Measurements from ENCODE around the gene MEG3. TPM values are rescaled to one million over a fixed set of nuclear protein-coding genes. Genes with fewer than 3 reads are reported as not detected.

Gene MEG3
- total and polyA plus RNA-seq, 3 experiments from 2014 or later: 0.13 TPM; not detected in 2

DNA sequence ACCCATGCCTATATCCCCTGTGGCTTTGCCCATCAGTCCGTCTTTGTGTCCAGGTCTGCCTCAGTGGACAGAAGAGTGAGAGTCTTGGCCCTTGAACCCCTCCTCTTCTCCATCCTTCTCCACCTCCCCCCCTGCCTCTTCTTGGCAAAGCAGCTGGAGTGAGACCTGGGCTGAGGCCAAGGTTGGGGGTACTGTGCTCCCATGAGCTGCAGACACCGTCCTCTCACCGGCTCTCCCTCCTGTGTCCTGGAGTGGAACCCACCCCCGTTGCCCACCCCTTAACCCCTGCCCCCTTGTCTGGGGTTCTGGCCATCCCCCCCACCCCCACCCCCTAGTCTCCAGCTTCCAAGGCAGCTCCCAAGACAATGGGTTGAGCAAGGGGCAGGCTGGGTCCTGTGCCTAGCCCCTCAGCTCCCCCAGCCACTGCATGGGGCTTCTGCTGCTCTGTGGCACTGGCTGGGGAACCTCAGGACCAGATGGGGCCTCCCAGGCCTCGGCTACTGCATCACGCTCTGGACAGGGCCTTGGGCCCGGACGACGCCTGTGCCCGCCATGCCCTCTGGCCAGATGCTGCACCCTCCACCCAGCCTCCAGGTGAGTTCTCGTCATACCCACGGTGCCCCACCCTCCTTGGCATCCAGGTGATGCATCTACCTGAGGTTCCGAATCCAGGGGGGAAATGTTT lies 41.9 kb downstream of the MEG3 start:
- ChIA-PET CTCF (no interaction called here), POLR2A (no interaction called here)
- no peak overlapping the region for H3K27ac Mint-ChIP-seq
- H3K27me3 Mint-ChIP-seq: peaks cover 0 to 3% of the 10 kb centered on the region in 2 donors
- H3K4me3 ChIP-seq (ENCODE audit: low read length): no peak overlapping the region
- no peaks in the 10 kb centered on the region for H3K4me1 Mint-ChIP-seq
- H3K36me3 ChIP-seq (ENCODE audit: insufficient read depth, low read length): no peaks in the 10 kb centered on the region
- no peaks in the 10 kb centered on the region for H3K9me3 Mint-ChIP-seq
- no peak overlapping the region for H3K4me3 Mint-ChIP-seq
- peak in 1 of 5 donors; percentile 41 for DNase-seq
- H3K36me3 Mint-ChIP-seq: no peaks in the 10 kb centered on the region
- no peaks in the 10 kb centered on the region for H3K27me3 ChIP-seq (ENCODE audit: insufficient read depth, low read length, poor library complexity, severe bottlenecking)
- no peaks in the 10 kb centered on the region for H3K4me1 ChIP-seq (ENCODE audit: insufficient read depth, low read length)
- no peak overlapping the region for H3K27ac ChIP-seq (ENCODE audit: low read depth, low read length)
- no peaks in the 10 kb centered on the region for H3K9me3 ChIP-seq (ENCODE audit: low read length)

DNA sequence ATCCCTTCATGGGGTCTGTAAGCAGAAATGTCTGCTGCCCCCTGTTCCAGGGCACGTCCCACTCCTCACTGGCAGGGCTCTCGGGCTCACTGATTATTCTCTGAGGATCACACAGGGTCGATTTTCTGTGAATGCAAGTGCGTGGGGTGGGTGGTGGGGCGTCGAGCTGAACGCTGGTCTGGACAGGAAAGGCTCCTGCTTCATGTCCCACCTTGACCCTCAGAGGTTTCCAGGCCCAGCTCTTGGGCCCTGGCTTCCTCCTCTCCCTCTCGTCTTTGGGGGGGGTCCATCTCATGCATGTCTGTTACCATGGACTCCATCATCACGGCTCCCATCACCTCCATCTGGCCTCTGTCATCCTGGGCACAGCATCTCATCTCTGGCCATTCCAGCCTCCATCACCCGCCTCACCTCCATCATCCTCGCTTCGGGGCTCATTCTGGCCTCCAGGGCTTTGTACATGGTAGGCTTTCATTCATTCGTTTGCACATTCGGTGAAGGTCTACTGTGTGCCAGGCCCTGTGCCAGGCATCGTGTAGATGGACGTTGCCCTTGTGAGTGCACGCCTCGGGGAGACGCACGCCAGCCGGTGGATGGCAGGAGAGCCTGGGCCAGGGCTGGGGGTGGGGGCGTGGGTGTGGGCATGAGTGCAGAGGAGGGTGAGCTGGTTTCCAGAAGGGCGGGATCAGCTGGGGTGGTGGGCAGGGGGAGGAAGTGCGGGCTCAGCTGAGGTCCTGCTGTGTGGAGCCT lies 42.9 kb downstream of the MEG3 start:
- Mint-ChIP-seq H3K4me3 (no peak overlapping the region), H3K4me1 (no peaks in the 10 kb centered on the region), H3K27ac (no peak overlapping the region), H3K36me3 (no peaks in the 10 kb centered on the region), H3K27me3 (peaks cover 0 to 4% of the 10 kb centered on the region in 2 donors), H3K9me3 (no peaks in the 10 kb centered on the region)
- Histone ChIP-seq H3K27ac (ENCODE audit: low read depth, low read length) (no peak overlapping the region), H3K27me3 (ENCODE audit: insufficient read depth, low read length, poor library complexity, severe bottlenecking) (no peaks in the 10 kb centered on the region), H3K4me1 (ENCODE audit: insufficient read depth, low read length) (no peaks in the 10 kb centered on the region), H3K4me3 (ENCODE audit: low read length) (no peak overlapping the region), H3K9me3 (ENCODE audit: low read length) (no peaks in the 10 kb centered on the region), H3K36me3 (ENCODE audit: insufficient read depth, low read length) (no peaks in the 10 kb centered on the region)
- peak in 1 of 5 donors; percentile 35 for DNase-seq
- ChIA-PET POLR2A (no interaction called here), CTCF (no interaction called here)

- Mint-ChIP-seq H3K9me3 (no peaks in the 10 kb centered on the region), H3K4me1 (no peaks in the 10 kb centered on the region), H3K4me3 (no peak overlapping the region), H3K36me3 (no peaks in the 10 kb centered on the region), H3K27me3 (peaks cover 0 to 4% of the 10 kb centered on the region in 2 donors), H3K27ac (peak overlapping the region in 1 of 8 donors; percentile 91)
- ChIA-PET CTCF (no interaction called here), POLR2A (no interaction called here)
- DNase-seq: peak in 1 of 5 donors; percentile 26
- no peaks in the 10 kb centered on the region for H3K4me1 ChIP-seq (ENCODE audit: insufficient read depth, low read length)
- no peaks in the 10 kb centered on the region for H3K27me3 ChIP-seq (ENCODE audit: insufficient read depth, low read length, poor library complexity, severe bottlenecking)
- no peak overlapping the region for H3K4me3 ChIP-seq (ENCODE audit: low read length)
- H3K36me3 ChIP-seq (ENCODE audit: insufficient read depth, low read length): no peaks in the 10 kb centered on the region
- peak overlapping the region; percentile 54 for H3K27ac ChIP-seq (ENCODE audit: low read depth, low read length)
- H3K9me3 ChIP-seq (ENCODE audit: low read length): no peaks in the 10 kb centered on the region
These were observed 45.6 kb downstream of the MEG3 start for GRCh38 chr14:100871234-100872186.

DNA sequence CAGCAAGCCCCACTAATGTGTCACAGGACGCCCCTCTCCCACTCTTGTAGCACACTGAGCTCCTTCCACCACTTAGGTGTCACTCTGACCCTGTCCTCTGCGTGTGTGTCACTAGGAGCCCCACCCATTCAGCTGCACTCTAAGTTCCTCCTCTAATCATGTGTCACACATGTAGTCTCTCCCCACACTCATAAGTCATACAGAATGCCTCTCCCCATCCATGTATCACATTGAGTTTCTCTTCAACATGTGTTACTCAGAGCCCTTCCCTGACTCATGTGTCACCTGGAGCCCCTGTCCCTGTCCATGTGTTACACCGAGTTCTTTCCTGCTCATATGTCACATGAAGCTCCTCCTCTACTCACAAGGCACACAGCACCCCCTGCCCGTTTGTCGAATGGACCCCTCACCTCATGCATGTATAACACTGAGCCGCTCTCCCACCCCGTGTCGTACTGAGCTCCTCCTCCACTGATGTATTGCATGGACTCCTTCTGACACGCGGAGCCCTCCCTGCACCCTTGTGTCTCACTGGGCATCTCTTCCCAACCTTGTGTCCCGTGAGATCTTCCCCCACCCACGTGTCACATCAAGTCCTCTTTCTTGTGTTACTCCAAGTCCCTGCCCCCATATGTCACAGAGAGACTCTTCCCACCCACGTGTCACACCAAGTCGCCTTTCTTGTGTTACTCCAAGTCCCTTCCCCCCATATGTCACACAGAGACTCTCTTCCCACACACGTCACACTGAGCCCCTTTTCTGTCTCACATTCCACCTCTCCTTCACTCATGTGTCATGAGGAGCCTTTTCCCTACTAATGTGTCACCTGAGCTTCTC lies 46.6 kb downstream of the MEG3 start:
- H3K36me3 Mint-ChIP-seq: no peaks in the 10 kb centered on the region
- Histone ChIP-seq H3K9me3 (ENCODE audit: low read length) (no peaks in the 10 kb centered on the region), H3K27me3 (ENCODE audit: insufficient read depth, low read length, poor library complexity, severe bottlenecking) (no peaks in the 10 kb centered on the region), H3K4me3 (ENCODE audit: low read length) (no peak overlapping the region), H3K36me3 (ENCODE audit: insufficient read depth, low read length) (no peaks in the 10 kb centered on the region), H3K27ac (ENCODE audit: low read depth, low read length) (peak overlapping the region; percentile 54), H3K4me1 (ENCODE audit: insufficient read depth, low read length) (no peaks in the 10 kb centered on the region)
- CTCF ChIA-PET: no interaction called here
- POLR2A ChIA-PET: no interaction called here
- H3K4me3 Mint-ChIP-seq: no peak overlapping the region
- peaks cover 0 to 6% of the 10 kb centered on the region in 2 donors for H3K27me3 Mint-ChIP-seq
- DNase-seq: peak in 1 of 5 donors; percentile 30
- H3K9me3 Mint-ChIP-seq: no peaks in the 10 kb centered on the region
- H3K4me1 Mint-ChIP-seq: no peaks in the 10 kb centered on the region
- no peak overlapping the region for H3K27ac Mint-ChIP-seq

- CTCF ChIA-PET: no interaction called here
- Histone ChIP-seq H3K4me1 (ENCODE audit: insufficient read depth, low read length) (no peaks in the 10 kb centered on the region), H3K4me3 (ENCODE audit: low read length) (no peak overlapping the region), H3K36me3 (ENCODE audit: insufficient read depth, low read length) (no peaks in the 10 kb centered on the region), H3K27ac (ENCODE audit: low read depth, low read length) (no peak overlapping the region), H3K27me3 (ENCODE audit: insufficient read depth, low read length, poor library complexity, severe bottlenecking) (no peaks in the 10 kb centered on the region), H3K9me3 (ENCODE audit: low read length) (no peaks in the 10 kb centered on the region)
- Mint-ChIP-seq H3K4me3 (no peak overlapping the region), H3K27ac (no peak overlapping the region), H3K36me3 (no peaks in the 10 kb centered on the region), H3K27me3 (peaks cover 6 to 10% of the 10 kb centered on the region in 2 donors), H3K4me1 (no peaks in the 10 kb centered on the region), H3K9me3 (no peaks in the 10 kb centered on the region)
- DNase-seq: peak in 1 of 5 donors; percentile 32
- POLR2A ChIA-PET: no interaction called here
These were observed 47.2 kb downstream of the MEG3 start for GRCh38 chr14:100873096-100873482.

GRCh38 chr14:100874051-100874410 lies 48.1 kb downstream of the MEG3 start:
- Histone ChIP-seq H3K36me3 (ENCODE audit: insufficient read depth, low read length) (no peaks in the 10 kb centered on the region), H3K4me1 (ENCODE audit: insufficient read depth, low read length) (no peaks in the 10 kb centered on the region), H3K9me3 (ENCODE audit: low read length) (no peaks in the 10 kb centered on the region), H3K27ac (ENCODE audit: low read depth, low read length) (no peak overlapping the region), H3K4me3 (ENCODE audit: low read length) (no peak overlapping the region), H3K27me3 (ENCODE audit: insufficient read depth, low read length, poor library complexity, severe bottlenecking) (no peaks in the 10 kb centered on the region)
- H3K4me3 Mint-ChIP-seq: no peak overlapping the region
- CTCF ChIA-PET: no interaction called here
- POLR2A ChIA-PET: no interaction called here
- H3K4me1 Mint-ChIP-seq: no peaks in the 10 kb centered on the region
- H3K36me3 Mint-ChIP-seq: no peaks in the 10 kb centered on the region
- H3K9me3 Mint-ChIP-seq: no peaks in the 10 kb centered on the region
- peaks cover 9 to 13% of the 10 kb centered on the region in 2 donors for H3K27me3 Mint-ChIP-seq
- DNase-seq: peak in 1 of 5 donors; percentile 40
- no peak overlapping the region for H3K27ac Mint-ChIP-seq

DNA sequence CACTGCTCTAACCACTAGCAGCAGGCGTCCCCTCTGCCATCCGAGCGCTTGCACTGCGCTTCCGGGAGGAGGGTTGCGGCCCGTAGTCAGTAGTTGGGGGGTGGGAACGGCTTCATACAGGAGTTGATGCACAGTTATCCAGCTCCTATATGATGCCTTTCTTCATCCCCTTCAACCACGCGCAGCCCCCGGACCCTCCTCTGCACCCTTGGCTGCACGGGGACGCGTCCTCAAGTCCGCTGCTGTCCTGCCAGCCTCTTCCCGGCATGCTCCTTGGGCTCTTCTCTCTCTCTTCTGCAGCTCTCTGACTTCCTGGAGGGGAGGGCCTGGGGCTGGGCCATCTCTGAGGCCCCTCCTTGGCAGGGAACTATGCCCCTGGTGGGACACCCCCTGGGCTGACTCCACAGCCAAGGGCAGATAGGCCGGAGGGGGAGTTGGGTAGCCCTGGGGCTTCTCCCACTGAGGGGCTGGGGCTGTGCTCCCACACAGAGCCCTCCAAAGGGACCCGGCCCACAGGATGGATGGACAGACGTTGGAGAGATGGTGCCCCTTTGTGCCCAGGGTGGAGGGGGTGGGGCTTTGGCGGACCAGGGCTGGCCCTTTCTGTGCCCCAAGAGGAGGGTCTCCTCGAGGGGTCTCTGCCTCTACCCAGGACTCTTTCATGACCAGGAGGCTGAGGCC lies 48.6 kb downstream of the MEG3 start:
- no peak overlapping the region for H3K4me3 Mint-ChIP-seq

More for the DNA sequence above, 48.6 kb downstream of the MEG3 start:
- Mint-ChIP-seq H3K27ac (no peak overlapping the region), H3K9me3 (no peaks in the 10 kb centered on the region), H3K27me3 (peaks cover 9 to 13% of the 10 kb centered on the region in 2 donors), H3K4me1 (no peaks in the 10 kb centered on the region), H3K36me3 (no peaks in the 10 kb centered on the region)
- Histone ChIP-seq H3K27me3 (ENCODE audit: insufficient read depth, low read length, poor library complexity, severe bottlenecking) (no peaks in the 10 kb centered on the region), H3K36me3 (ENCODE audit: insufficient read depth, low read length) (no peaks in the 10 kb centered on the region), H3K27ac (ENCODE audit: low read depth, low read length) (no peak overlapping the region), H3K4me1 (ENCODE audit: insufficient read depth, low read length) (no peaks in the 10 kb centered on the region), H3K4me3 (ENCODE audit: low read length) (no peak overlapping the region), H3K9me3 (ENCODE audit: low read length) (no peaks in the 10 kb centered on the region)
- CTCF ChIA-PET: no interaction called here
- peak in 1 of 5 donors; percentile 30 for DNase-seq
- POLR2A ChIA-PET: no interaction called here

Data from CD8-positive, alpha-beta memory T cell (primary cell).